ENCODE data around the gene CMSS1.
A peak's percentile ranks its signal among the peaks of the same experiment; 100 is the strongest.

CMSS1 gene

DNA sequence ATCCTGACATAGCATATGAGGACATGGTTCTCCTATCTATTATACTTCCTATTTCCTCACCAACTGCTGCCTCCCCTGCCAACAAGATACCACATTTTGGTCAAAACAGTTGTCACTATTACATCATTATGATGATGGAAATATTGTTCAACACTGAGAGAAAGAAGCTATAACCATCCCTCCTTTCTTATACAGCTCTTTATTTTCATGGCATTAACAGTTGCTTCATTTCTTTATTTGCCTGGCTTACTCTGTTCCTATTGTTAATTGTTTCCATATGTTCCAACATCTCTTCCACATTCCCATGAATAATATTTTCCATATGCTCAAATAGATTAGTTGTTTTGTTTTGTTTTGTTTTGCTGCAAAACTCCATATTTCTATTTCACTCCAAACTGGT, 337.5 kb downstream of the CMSS1 start:
- peak; percentile 28 for DNase-seq

- no peak for DNase-seq
These were observed 337.9 kb downstream of the CMSS1 start for GRCh38 chr3:100155590-100155989.

DNA sequence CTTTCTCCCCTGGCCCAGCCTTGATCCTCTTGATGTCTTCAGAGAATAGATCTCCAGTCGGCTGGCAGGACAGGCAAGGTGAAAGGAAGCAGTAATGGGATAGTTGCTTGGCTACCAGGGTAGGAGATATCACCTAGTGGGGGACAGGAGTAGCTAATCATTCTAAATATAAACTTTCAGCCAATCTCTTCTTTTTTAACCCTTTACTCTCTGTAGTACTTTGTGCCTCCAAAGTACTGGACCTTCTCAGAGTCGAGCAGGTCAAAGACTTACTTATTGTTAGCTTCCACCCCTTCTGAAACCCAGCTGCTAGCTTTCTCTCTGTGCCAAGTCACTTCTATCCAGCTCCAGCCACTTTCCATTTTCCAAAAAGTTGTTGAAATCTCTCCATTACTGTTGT, 340.0 kb downstream of the CMSS1 start:
- DNase-seq = no peak

DNA sequence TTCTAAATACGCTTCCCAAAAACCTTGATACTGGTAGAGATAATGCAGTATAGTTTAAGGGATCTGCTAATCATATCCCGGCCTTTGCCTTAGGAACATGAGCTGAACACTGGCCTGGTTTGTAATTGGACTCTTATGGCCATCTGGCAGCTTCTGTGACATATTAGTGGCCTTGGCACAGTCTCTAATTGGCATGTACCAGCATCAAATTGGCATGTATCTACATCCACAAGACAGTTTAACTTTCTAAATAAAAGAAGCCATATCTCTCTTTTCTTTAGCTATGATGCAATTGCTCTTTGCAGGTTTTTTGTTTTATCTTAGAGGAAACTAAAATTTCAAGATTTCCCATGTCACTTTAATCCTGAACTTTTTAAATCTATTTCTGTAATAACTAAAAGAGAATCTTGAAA, 341.3 kb downstream of the CMSS1 start:
- DNase-seq = peak; percentile 8

- DNase-seq = peak; percentile 86
These were observed 341.9 kb downstream of the CMSS1 start for GRCh38 chr3:100159331-100160153.

- DNase-seq = peak; percentile 9
These were observed 342.9 kb downstream of the CMSS1 start for GRCh38 chr3:100160521-100160920.

DNA sequence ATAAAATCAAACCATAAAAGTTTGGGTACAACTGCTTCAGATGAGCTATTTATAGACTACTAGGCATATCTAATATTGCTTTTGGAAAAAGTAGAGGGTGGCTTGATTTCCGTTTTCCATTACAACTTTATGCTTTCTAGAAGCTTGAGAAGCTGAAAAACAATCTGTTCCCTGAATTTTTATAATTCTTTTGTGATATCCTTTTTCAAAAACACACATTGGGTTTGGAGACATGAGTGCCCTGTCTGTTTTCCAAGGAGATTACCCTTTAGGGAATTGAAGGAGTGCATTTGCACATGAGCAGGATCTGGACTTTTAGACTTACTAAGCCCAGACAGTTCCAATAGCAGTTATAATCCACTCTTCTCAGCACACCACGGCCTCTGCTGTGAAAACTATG, 346.1 kb downstream of the CMSS1 start:
- no peak for DNase-seq

DNA sequence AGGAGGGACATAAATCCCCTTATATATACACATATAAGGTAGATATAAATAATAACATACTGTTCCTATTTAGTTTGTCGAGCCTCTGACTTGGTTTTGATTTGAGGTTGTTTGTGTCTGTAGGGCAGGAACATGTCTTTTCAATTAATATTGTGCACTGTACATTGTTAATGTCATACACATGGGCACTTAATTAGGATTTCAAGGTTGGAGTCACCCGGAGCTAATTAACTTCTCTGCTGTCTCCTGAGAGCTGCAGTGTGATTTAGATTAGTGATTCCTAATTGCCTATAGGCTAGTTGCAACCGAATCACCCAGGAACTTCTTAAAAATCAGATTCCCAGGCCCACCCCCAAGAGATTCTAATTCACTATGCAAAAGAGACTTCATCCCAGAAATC, 347.1 kb downstream of the CMSS1 start:
- no peak for DNase-seq

DNA sequence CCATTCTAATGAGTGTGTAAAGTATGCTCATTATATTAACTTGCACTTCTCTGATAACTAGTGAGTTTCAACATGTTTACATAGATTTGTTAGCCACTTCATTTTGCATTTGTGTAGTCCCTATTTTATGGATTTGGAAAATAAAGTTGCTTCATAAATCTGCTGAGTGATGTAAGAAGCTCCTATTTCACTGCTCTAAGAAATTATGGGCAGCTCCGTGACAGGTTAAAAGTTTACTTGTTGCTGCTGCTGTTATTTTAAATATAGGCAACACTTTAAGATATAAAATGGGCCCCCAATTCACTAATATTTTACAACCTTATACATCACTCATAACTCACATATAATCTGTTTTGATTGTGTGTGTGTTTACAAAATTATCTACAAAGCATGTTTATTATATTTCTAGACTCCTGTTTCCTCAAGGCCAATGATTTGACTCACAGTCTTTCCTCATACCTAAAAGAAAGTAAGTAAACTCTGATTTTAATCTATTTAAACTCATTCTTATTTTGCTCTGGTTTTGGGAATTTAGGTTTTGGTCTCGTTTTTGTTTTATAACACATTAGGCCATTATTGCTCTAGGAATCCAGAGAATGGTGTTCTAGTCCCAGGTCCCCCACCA, 348.4 kb downstream of the CMSS1 start:
- no peak for DNase-seq

- no peak for DNase-seq
These were observed 351.7 kb downstream of the CMSS1 start for GRCh38 chr3:100169201-100169920.

DNA sequence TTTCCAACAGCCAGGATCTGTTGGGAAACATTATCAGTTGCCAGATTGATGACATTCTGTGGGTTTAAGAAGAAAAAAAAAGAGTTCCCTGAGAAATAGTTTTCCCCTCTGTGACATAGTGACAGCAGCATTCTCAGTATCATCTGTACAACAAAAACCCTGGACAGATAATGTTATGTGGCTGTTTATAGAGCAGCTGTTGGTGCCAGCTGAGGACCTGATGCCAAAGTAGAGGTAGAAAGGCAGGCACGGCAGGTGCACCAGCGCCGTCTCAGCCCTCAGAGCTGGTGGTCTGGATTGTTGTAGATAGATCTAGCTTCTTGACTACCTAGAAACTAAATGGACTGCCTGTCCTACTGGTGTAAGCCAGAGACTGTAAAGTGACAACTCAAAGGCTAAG, 352.8 kb downstream of the CMSS1 start:
- no peak for DNase-seq

- no peak for DNase-seq
These were observed 353.7 kb downstream of the CMSS1 start for GRCh38 chr3:100171211-100171914.

DNA sequence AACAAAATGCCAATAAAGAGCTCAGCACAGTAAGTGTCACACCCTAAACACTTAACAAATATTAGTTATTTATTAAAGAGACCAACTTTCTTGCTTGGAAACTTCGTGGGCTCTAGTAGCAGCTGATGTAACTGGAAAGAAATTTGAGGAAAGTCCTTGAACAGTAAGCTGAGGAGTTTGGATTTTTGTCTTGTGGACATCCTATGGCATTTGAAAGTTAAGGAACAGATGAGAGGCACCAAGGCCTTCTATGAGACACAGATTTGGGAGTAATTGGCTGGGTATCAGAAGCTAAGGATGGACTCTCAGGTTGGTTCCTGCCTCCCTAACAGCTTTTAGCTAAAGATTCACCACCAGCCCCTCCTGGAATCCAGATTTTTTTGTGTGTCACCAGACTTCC, 356.3 kb downstream of the CMSS1 start:
- no peak for DNase-seq

DNA sequence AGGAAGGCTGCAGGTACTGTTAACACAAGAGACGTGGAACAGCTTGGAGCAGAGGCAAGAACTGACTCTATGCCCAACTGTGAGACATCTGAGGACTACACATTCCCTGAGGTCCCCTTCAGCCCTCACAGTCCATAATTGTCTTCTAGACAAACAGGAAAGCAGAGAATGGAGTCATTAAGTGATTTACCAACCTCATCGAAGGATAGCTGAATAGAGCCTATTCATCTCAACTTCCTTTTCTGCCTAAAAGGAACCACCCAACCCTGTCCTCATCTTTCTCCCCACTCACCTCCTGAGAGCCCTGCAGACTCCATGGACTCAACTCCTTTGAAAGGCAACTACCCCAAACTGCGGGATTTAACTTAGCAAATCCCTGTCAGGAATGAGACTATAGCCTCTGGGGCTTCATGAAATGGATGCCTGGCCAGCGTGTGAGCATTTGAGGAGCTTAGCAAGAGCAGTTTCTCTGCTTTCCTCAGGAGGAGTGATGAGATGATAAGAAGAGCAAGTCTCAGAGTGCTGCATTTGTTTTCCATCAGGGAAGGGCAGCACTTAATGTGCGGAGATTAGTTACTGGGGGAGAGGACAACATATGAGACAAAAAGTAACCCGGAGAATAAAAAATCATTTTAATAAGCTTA, 358.1 kb downstream of the CMSS1 start:
- DNase-seq = no peak

DNA sequence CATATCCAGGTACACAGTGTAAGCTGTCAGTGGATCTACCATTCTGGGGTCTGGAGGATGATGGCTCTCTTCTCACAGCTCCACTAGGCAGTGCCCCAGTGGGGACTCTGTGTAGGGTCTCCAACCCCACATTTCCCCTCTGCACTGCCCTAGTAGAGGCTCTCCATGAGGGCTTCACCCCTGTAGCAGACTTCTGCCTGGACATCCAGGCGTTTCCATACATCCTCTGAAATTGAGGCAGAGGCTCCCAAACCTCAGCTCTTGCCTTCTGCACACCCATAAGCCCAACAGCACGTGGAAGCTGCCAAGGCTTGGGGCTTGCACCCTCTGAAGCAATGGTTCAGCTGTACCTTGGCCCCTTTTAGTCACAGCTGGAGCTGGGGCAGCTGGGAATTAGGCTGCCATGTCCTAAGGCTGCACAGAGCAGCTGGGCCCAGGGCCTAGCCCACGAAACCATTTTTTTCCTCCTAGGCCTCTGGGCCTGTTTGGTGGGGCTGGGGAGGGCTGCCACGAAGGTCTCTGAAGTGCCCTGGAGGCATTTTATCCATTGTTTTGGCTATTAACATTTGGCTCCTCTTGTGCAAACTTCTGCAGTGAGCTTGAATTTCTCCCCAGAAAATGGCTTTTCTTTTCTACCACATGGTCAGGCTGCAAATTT, 362.2 kb downstream of the CMSS1 start:
- no peak for DNase-seq

DNA sequence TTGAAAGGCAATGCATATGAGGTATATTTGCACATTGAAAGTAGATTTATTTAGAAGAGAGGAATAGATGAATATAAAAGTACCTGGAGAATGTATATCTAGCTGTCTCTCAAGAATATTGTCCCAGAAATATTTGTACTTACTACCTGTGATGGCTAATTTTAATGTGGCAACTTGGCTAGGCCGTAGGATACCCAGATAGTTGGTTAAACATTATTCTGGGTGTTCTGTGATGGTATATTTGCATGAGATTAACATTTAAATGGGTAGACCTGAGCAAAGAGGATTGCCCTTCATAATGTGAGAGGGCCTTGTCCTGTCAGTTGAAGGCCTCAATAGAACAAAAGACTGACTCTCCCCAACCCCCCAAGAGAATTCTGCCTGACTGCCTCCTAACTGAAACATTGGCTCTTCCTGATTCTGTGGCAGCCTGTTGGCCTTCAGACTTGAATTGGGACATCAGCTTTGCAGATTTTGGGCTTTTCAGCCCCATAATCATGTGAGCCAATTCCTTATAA, 366.0 kb downstream of the CMSS1 start:
- no peak for DNase-seq

DNA sequence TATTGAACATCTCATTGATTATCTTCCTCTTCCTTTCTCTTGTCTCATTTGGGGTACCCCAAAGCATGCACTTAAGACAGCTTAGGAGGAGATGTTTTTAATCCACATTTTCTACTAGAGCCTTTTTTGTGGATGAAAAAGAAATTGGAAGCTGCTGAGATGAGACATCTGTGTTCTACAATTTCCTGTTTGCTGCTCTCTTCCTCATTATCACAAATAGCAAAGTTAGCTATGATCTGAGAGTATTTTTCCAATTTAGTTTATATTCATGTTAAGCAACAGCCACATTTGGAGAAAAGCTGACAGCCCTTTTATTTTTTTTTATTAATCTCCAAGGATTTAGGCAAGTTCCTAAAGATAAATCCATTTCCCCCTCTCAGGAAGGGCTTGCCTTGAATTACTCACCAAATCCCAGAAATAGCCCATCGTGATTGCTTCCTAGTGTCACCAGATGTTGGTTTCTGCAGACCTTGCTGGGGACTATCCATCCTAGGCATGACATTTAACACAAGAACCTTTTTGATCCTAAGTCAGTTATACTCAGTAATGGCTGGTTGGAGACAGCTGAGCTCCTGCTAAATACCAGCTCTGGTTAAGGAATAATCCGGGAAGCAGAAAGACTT, 367.4 kb downstream of the CMSS1 start:
- no peak for DNase-seq

- DNase-seq = no peak
These were observed 368.2 kb downstream of the CMSS1 start for GRCh38 chr3:100185847-100186246.

DNA sequence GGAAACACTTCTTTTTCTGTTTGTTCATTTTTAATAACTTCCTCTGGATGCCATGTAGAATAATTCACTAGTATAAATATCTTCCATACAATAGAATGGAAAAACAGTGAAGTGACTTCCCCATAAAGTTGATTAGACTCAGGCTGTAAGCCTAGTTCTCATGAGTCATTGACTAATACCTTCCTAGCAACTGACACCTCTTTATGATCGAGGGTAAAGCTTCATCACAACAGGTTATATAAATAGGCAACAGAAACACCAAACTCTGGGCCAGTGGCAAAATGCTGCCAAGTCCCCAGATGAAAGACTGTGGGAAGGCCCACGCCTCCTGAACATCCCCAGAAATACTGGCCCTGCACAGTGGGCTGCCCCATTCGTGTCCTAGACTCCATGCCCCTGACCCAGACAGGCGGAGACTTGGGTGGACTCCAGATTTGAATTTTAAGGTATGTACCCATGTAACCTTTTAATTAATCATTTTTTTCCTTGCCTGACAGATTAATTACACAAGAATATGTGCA, 371.8 kb downstream of the CMSS1 start:
- DNase-seq = no peak

- no peak for DNase-seq
These were observed 377.7 kb downstream of the CMSS1 start for GRCh38 chr3:100195375-100195774.

DNA sequence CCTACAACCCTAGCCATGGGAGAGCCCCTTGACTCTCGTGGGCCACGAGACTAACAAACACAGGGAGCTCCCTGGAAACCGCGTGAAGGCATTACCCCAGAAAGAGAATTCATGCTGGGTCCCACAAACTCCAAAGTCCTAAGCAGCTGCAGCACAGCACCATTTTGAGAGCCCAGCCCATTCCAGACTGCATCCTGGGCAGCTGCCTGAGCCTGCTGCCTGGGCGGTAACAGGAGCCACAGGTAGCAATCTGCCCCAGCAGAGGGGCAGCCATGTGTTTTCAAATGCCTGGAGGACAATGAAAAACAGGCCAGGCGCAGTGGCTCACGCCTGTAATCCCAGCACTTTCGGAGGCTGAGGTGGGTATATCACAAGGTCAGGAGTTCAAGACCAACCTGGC, 380.2 kb downstream of the CMSS1 start:
- no peak for DNase-seq
